B cell (primary cell): ENCODE results near the gene IFIT1B. TPM values are rescaled to one million over a fixed set of nuclear protein-coding genes. Genes with fewer than 3 reads are reported as not detected.

Experiments
- ATAC-seq: fragments of 200-7000 bp; cut with Tn5 transposase; one replicate; pipeline ENCODE4 v1.10.0; 2021; ENCODE audit warnings: low read depth, mild to moderate bottlenecking, moderate number of reproducible peaks, moderate library complexity
- CTCF ChIA-PET: fragments of 350-600 bp; sonication (Branson Sonifier 250); formaldehyde crosslinking; loops from one replicate; lab custom pipeline; 2021; ENCODE audit warnings: antibody characterized with exemption, inconsistent platforms; lab: Charles Lee
- POLR2A ChIA-PET: fragments of 350-600 bp; sonication (Branson Sonifier 250); formaldehyde crosslinking; loops from one replicate; lab custom pipeline; 2021; ENCODE audit warnings: antibody characterized with exemption; lab: Charles Lee
- DNase-seq: peaks from one replicate; pipeline ENCODE4 v3.0.0; 2013
- H2AFZ ChIP-seq: 2 replicates; pipeline ENCODE4 v1.6.1; 2012; ENCODE audit warnings: mild to moderate bottlenecking, low read depth, low read length; ENCODE audit not compliant: insufficient read depth, poor library complexity, severe bottlenecking
- H3K27ac ChIP-seq, 2 donors: 1 replicate in 1 of 2; 2 replicates in 1 of 2; pipeline ENCODE4 v1.5.1; 2012 to 2013; ENCODE audit warnings: low read length in 2 of 2, mild to moderate bottlenecking in 2 of 2, moderate library complexity in 1 of 2
- H3K27me3 ChIP-seq, 4 experiments: fragments of 200-600 bp in 1 of 4; sonication (generic) in 1 of 4; replicated peaks in 1 of 4; 1 replicate in 2 of 4; 2 replicates in 2 of 4; pipeline versions ENCODE4 v1.6.1 to v1.7.0; 2013 to 2016; ENCODE audit warnings: low read length in 3 of 4, mild to moderate bottlenecking in 2 of 4, mixed read lengths in 1 of 4, moderate library complexity in 1 of 4; ENCODE audit not compliant: insufficient read depth in 4 of 4, control insufficient read depth in 3 of 4; ENCODE audit errors: control extremely low read depth in 1 of 4
- H3K36me3 ChIP-seq, 2 experiments: replicated peaks in 1 of 2; 1 replicate in 1 of 2; 2 replicates in 1 of 2; pipeline versions ENCODE4 v1.6.1 to v1.7.1; 2013; ENCODE audit warnings: low read length in 1 of 2; ENCODE audit not compliant: insufficient read depth in 2 of 2, control insufficient read depth in 1 of 2; ENCODE audit errors: control extremely low read depth in 1 of 2, extremely low read depth in 1 of 2
- H3K4me1 ChIP-seq, 2 donors: fragments of 200-600 bp in 1 of 2; sonication (generic) in 1 of 2; 1 replicate in 1 of 2; 2 replicates in 1 of 2; pipeline versions ENCODE4 v1.5.1 to v1.6.1; 2013 to 2017; ENCODE audit warnings: low read length in 2 of 2; ENCODE audit not compliant: control insufficient read depth in 2 of 2, insufficient read depth in 2 of 2
- H3K4me2 ChIP-seq: replicated peaks from 2 replicates; pipeline ENCODE3; 2012; ENCODE audit warnings: mild to moderate bottlenecking, low read depth, low read length; ENCODE audit not compliant: poor library complexity, severe bottlenecking
- H3K4me3 ChIP-seq, 5 experiments: fragments of 200-600 bp in 1 of 5; sonication (generic) in 1 of 5; 1 replicate in 3 of 5; 2 replicates in 2 of 5; pipeline versions ENCODE4 v1.5.1 to v1.7.0; 2011 to 2016; ENCODE audit warnings: low read length in 4 of 5, mild to moderate bottlenecking in 4 of 5, low read depth in 2 of 5, control low read depth in 1 of 5, moderate library complexity in 1 of 5; ENCODE audit not compliant: insufficient read depth in 1 of 5; ENCODE audit errors: control extremely low read depth in 1 of 5, extremely low read depth in 1 of 5
- H3K79me2 ChIP-seq: fragments of 200-600 bp; sonication (generic); one replicate; pipeline ENCODE4 v1.6.0; 2016; ENCODE audit warnings: low read length; ENCODE audit not compliant: control insufficient read depth, insufficient read depth
- H3K9ac ChIP-seq: fragments of 200-600 bp; sonication (generic); 2 replicates; pipeline ENCODE4 v1.6.1; 2017; ENCODE audit warnings: mild to moderate bottlenecking, low read length, moderate library complexity
- H3K9me3 ChIP-seq, 3 donors: one replicate each; pipeline versions ENCODE4 v1.6.1 to v1.7.1; 2013; ENCODE audit warnings: low read length in 2 of 3; ENCODE audit not compliant: control insufficient read depth in 2 of 3, insufficient read depth in 1 of 3; ENCODE audit errors: control extremely low read depth in 1 of 3
- H4K20me1 ChIP-seq: 2 replicates; pipeline ENCODE4 v1.6.0; 2012; ENCODE audit warnings: mild to moderate bottlenecking, low read length; ENCODE audit not compliant: insufficient read depth, control insufficient read depth, poor library complexity, severe bottlenecking
- H3K27ac Mint-ChIP-seq: one replicate; pipeline ENCODE4 v1.8.0; 2021; ENCODE audit warnings: mixed read lengths
- H3K27me3 Mint-ChIP-seq: one replicate; pipeline ENCODE4 v1.8.0; 2021; ENCODE audit warnings: mixed read lengths
- H3K4me1 Mint-ChIP-seq: one replicate; pipeline ENCODE4 v1.8.0; 2021; ENCODE audit warnings: mixed read lengths
- H3K4me3 Mint-ChIP-seq: one replicate; pipeline ENCODE4 v1.8.0; 2021; ENCODE audit warnings: mixed read lengths
- H3K9me3 Mint-ChIP-seq: one replicate; pipeline ENCODE4 v1.8.0; 2022; ENCODE audit warnings: mixed read lengths; ENCODE audit not compliant: insufficient read depth
- CTCF ChIP-seq: fragments of 200-600 bp; IDR thresholded peaks from one replicate; pipeline ENCODE4 v1.8.0; 2022; ENCODE audit warnings: antibody characterized with exemption, mild to moderate bottlenecking
- EZH2 ChIP-seq: IDR thresholded peaks from 2 replicates; pipeline ENCODE4 v1.6.1; 2012; ENCODE audit warnings: borderline replicate concordance, low read depth, mild to moderate bottlenecking, moderate library complexity, low read length; ENCODE audit not compliant: insufficient read depth, poor library complexity, severe bottlenecking
- whole genome bisulfite sequencing: methylation state at CpG from one replicate; pipeline ENCODE4 v1.1.5; 2013; ENCODE audit warnings: missing lambda C conversion rate; ENCODE audit not compliant: insufficient coverage; 5-methylcytosine and 5-hydroxymethylcytosine counted together
- intact Hi-C: fragments of 100-400 bp; cut with micrococcal nuclease; formaldehyde crosslinking; loops from one replicate; pipeline ENCODE4 v1.10.0; 2022
- polyA plus RNA-seq: library from polyadenylated mRNA; depleted of rRNA; stranded (reverse); fragments of >200 nt; gene quantifications from 2 replicates; pipeline ENCODE4 v1.2.3, GENCODE V29; 2012
- total RNA-seq, 2 donors: library from RNA; stranded (reverse); fragments of 120-200 nt in 1 of 2; gene quantifications; 1 replicate in 1 of 2; 2 replicates in 1 of 2; pipeline versions ENCODE4 v1.2.3 to v1.2.4, GENCODE V29; 2013 to 2022

IFIT1B gene
- total and polyA plus RNA-seq, 2 donors (not counting 1 experiment from before 2014, with no cell fraction given) = not detected

- Mint-ChIP-seq H3K27ac (no peak overlapping the region), H3K4me3 (no peak overlapping the region), H3K9me3 (no peaks in the 10 kb centered on the region), H3K27me3 (no peaks in the 10 kb centered on the region), H3K4me1 (peaks cover 3% of the 10 kb centered on the region)
- CTCF ChIA-PET = interaction anchor here (1.4 kb wide), 1 partner anchor 19 kb away, joined by 4 read pairs; no protein-coding TSS in a partner anchor
- Histone ChIP-seq H2AFZ (no peak overlapping the region), H3K79me2 (peaks cover 14% of the 10 kb centered on the region), H3K36me3 (peaks cover 0 to 7% of the 10 kb centered on the region in 2 experiments), H3K4me2 (no peak overlapping the region), H4K20me1 (no peaks in the 10 kb centered on the region), H3K4me1 (no peaks in the 10 kb centered on the region), H3K9me3 (no peaks in the 10 kb centered on the region), H3K27ac (no peak overlapping the region), H3K27me3 (no peaks in the 10 kb centered on the region), H3K9ac (no peak overlapping the region), H3K4me3 (no peak overlapping the region)
- no peak for ATAC-seq
- DNase-seq = no peak
- TF ChIP-seq CTCF (no peak), EZH2 (no peak)
- WGBS = no CpG with 5 or more reads among the region's 1 CpG
- POLR2A ChIA-PET = no interaction called here
- intact Hi-C loops = no loop called here
These were observed 22.1 kb downstream of the IFIT1B start for GRCh38 chr10:89399956-89400355.

- no peak for ATAC-seq
These were observed 25.2 kb downstream of the IFIT1B start for GRCh38 chr10:89403043-89403442.

More at GRCh38 chr10:89403043-89403442, 25.2 kb downstream of the IFIT1B start:
- Histone ChIP-seq H3K4me2 (no peak overlapping the region), H3K4me3 (no peak overlapping the region), H3K27ac (no peak overlapping the region), H3K36me3 (peaks cover 0 to 7% of the 10 kb centered on the region in 2 experiments), H3K27me3 (no peaks in the 10 kb centered on the region), H3K9me3 (no peaks in the 10 kb centered on the region), H2AFZ (no peak overlapping the region), H3K9ac (no peak overlapping the region), H3K79me2 (no peaks in the 10 kb centered on the region), H3K4me1 (no peaks in the 10 kb centered on the region), H4K20me1 (no peaks in the 10 kb centered on the region)
- no peak overlapping the region for H3K27ac Mint-ChIP-seq
- H3K4me3 Mint-ChIP-seq = no peak overlapping the region
- no peaks in the 10 kb centered on the region for H3K27me3 Mint-ChIP-seq
- intact Hi-C loops = no loop called here
- H3K4me1 Mint-ChIP-seq = no peaks in the 10 kb centered on the region
- ChIA-PET POLR2A (no interaction called here), CTCF (interaction anchor here (1.2 to 2.0 kb wide), 2 partner anchors 33 to 374 kb away, joined by 3 to 7 read pairs; no protein-coding TSS in a partner anchor)
- no CpG with 5 or more reads among the region's 2 CpGs for WGBS
- no peaks in the 10 kb centered on the region for H3K9me3 Mint-ChIP-seq
- DNase-seq = no peak
- TF ChIP-seq CTCF (no peak), EZH2 (no peak)
